Cortex of kidney (tissue), 1 donor: ENCODE measurements around the gene MYH9.
"Not testable (repeated sequence)": the region's sequence is repeated elsewhere in the genome, so short reads cannot be mapped to it uniquely, and the experiment has no call there.

Source experiments
- DNase-seq: peaks from one replicate; lab custom pipeline; 2025; lab: John Stamatoyannopoulos, UW

MYH9 gene

DNA sequence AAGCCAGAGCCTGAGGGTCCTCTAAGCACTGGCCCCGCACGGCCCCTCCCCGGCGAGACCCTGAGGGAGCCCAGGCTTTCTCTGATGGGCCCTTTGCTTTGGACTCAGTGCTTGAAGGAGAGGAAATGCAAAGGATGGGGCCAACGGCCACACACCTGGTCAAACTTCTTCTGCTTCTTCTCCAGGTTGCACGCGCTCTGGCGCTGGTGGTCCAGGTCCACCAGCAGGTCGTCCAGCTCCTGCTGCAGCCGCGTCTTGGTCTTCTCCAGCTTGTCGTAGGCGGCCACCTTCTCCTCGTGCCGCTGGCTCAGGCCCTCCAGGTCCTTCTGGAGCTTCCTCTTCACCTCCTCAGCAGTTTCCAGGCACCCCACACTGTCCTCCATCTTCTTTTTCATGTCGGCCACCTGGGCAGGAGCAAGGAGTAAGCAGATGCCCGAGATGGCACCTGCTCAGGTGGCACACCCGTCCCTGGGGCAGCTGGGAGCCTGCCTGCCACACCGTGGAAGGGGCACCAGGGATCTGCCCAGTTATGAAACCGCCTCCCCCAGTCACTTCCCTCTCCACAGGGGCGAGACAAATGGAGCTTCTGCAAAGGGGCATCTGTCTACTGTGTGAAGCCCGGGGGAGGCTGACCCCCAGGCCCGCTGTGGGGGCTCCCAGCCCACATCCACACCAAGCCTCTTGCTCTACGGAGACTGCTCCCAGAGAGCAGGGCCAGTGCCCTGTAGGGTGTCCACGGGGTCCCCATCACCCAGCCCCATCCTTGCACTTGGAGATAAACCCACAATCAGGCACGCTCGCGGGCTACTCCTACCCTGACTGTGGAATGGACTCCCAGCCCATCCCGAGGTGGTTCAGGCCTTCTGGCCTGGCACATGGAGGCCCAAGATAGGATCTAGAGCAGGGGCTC lies 95.7 kb downstream of the MYH9 start:
- DNase-seq: no peak

DNA sequence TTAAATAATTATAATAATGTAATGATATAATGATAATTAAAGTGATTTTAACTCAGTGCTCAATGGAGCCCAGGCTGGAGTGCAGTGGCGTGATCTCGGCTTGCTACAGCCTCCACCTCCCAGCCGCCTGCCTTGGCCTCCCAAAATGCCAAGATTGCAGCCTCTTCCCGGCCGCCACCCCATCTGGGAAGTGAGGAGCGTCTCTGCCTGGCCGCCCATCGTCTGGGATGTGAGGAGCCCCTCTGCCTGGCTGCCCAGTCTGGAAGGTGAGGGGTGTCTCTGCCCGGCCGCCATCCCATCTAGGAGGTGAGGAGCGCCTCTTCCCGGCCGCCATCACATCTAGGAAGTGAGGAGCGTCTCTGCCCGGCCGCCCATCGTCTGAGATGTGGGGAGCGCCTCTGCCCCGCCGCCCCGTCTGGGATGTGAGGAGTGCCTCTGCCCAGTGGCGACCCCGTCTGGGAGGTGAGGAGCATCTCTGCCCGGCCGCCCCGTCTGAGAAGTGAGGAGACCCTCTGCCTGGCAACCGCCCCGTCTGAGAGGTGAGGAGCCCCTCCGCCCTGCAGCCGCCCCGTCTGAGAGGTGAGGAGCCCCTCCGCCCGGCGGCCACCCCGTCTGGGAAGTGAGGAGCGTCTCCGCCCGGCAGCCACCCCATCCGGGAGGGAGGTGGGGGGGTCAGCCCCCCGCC lies 97.2 kb downstream of the MYH9 start:
- DNase-seq: not testable (repeated sequence)

DNA sequence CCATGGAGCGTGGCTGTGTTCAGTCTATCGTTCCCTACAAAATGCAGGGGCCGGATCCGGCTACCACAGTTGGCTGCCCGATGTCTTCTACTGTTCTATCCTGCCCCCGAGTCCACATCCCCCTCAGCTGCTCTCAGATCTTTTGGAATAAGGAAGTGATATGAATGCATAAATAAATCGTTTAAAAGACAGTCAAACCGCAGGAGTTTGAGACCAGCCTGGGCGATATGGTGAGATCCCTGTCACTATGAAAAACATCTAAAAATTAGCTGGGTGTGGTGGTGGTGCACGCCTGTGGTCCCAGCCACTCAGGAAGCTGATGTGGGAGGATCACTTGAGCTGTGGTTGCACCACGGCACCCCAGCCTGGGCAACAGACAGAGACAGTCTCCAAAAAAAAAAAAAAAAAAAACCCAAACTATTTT lies 97.8 kb downstream of the MYH9 start:
- not testable (repeated sequence) for DNase-seq

DNA sequence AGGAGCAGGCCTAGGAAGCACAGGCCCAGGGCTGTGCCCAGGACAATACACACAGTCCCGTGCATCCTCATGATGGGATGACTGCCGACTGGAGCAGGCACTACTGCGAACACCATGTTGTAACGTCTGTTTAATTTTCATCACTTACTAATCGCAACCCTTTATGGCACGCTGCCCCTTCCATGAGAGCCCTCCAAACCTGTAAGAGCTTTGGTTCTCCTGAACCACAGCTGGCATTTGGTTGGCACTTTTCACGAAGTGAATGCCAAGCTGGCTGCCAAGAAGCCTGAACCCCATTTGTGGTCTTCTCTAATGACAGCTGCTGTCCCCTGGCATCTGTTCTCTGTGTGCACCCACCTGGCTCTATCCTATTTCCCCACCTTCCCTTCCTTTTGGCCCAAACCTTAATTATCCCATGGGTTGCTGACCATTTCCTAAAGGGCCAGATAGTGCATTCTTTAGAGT lies 98.3 kb downstream of the MYH9 start:
- no peak for DNase-seq

DNA sequence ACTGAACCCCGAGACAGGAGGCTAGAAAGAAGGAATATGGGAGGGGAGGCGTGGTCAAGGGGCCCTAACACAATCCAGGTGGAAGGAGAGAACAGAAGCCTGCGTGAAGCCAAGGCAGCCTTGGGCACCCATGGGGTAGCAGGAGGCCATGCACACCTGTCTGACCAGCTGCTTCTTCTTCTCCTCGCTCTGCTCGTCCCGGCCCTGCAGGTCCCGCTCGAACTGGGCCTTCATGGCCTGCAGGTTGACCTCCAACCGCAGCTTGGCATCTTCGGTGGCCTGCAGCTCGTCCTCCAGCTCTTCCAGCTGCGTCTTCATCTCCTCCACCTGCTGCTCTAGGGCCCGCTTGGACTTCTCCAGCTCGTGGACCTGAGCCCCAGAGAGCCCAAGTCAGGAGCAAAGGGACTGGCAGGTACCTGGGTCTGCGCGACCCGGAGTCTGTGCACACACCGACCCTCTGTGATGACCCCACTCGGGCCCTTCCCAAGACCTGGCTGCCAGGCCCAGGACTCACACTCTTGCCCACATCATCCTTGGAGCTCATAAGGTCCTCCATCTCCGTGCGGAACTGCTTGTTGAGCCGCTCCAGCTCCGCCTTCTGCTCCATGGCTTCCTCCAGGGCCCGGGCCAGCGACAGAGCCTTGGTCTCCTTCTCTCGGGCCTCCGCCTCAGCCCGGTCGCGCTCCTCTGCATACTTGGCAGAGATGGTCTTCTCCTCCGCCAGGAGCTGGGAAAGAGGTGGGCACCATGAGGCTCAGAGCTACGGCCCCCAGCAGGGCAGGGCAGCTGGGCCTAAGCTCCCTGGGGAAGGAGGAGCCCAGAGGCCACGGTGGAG lies 99.0 kb downstream of the MYH9 start:
- DNase-seq: no peak

DNA sequence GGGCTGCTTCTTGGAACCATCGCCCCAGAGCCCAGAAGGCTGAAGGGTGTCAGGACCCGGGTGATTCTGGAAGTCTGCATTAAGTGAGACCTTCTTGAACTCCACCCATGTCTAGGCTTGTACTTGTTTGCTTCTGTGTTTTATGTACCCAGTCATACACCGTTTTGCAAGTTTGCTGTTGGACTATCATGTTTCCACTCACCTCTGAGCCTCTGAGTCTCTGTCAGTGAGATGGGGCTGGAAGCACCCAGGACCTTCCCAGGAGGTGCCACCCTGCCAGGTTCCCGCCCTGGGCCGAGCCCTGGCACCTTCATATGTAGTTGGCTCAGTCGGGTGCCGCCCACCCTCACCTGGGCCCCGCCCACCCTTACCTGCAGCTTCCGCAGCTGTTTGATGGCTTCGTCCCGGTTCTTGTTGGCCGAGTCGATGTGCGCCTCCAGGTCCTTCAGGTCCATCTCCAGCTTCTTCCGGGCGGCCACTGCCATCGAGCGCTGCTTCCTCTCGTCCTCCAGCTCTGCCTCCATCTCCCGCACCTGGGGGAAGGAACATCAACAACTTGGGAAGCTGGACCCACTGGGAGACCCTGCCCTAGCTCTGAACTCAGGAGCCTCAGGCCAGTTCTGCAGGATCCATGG lies 99.8 kb downstream of the MYH9 start:
- DNase-seq: no peak

DNA sequence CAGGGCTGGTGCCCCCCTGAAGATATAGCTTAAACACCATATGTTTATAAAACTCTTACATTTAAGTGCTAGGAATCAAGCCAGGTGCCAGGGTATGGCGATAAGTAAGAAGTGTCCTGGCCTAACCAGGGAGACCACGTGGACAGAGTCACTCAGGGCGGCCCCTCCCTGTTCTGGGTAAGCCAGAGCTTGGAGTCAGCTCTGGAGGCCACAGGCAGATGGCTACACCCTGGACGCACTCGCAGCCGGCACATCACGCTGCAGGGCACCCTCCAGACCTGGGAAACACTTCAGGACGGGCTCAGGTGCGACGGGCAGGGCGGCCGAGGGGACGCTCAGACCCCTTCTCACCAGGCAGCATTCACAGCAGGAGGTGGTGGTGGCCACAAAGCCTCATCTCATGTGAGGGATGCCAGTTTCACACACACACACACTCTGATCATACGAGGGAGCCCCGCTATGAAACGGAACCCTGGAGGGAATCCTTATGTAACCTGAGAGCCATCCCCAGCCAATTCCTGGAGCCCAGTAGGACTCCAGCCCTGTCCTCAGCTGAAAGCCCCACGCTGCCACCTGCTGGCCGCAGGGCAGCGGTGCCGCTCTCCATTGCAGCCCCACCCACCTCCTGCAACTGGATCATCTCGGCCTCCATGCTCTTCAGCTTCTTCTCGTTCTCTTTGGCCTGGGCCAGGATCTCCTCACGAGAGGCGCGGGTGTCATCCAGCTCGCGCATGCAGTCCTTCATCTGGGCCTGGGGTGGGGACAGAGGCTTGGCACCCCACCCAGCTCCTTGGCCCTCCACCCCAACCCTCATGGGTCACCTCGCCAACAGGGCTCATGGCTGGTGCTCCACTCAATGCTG lies 101.4 kb downstream of the MYH9 start:
- DNase-seq: no peak

DNA sequence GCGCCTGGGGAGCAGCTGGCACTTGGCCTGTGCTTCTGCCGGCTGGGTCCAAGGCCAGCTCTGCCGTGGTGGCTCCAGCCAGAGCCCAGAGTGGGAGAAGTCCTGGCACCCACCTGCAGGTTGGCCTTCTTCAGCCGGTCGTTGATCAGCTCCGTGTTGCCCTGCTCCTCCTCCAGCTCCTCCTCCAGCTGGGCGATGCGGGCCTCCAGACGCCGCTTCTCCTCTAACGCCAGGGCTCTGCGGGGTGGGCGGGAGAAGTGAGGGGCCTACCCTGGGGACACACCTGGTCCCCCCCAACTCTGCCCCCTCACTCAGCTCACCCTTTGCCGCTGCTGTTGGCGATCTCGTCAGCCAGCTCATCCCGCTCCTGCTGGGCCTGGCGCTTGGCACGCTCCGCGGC lies 102.2 kb downstream of the MYH9 start:
- DNase-seq: no peak

DNA sequence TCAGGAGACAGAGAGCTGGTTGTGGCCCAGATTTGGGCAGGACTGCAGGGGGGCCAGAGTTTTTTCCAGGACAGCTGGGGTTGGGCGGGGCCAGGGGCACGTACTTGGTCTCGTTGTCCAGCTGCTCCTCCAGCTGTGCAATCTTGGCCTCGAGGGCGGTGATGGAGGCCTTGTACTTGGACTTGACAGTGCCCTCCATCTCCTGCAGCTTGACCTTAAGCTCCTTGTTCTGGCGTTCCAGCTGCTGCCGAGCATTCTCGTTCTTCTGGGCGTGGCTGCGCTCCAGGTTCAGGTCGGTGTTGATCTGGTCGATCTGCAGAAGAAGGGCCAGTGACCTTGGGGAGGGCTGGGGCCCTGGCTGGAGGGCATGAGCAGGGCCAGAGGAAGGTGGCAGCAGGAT lies 102.8 kb downstream of the MYH9 start:
- DNase-seq: no peak

DNA sequence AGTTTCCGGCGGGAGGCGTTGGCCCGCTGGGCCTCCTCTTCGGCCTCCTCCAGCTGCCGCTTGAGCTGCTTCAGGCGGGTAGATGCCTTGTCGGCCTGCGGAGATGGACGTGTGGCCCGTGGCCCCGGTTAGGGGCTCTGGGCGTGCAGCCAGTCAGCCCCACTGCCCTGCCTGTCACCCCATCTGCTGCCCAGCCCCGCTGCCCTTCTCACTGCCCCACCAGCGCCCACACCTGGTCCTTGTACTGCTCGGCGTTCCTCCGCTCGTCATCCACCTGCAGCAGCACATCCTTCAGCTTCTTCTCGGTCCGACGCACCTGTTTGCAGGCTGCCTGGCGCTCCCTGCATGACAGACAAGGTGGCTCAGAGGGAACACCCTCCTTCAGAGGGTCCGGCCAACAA lies 103.6 kb downstream of the MYH9 start:
- no peak for DNase-seq

DNA sequence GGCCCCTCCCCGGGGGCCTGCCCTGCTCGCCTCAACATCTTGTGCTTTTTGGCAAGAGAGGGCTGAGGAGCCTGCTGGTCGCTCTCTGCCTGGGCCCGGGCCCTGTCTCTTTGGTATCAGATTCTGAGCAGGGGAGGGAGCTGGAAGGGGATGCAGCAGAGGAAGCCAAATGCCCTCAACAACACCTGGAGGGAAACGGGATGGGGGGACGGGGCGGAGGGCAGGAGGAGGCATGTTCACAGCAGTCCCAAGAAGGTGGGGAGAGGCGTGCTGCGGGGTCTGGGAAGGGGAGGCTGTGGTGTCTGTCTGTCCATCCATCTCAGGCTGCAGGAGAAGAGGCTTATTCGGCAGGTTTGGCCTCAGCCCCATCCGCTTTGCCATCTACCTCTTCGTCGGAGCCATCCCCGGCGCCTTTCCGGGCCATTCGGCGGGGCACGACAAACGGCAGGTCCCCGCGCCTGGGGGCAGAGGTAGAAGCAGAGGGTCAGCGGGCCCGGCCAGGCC lies 105.4 kb downstream of the MYH9 start:
- DNase-seq: no peak

DNA sequence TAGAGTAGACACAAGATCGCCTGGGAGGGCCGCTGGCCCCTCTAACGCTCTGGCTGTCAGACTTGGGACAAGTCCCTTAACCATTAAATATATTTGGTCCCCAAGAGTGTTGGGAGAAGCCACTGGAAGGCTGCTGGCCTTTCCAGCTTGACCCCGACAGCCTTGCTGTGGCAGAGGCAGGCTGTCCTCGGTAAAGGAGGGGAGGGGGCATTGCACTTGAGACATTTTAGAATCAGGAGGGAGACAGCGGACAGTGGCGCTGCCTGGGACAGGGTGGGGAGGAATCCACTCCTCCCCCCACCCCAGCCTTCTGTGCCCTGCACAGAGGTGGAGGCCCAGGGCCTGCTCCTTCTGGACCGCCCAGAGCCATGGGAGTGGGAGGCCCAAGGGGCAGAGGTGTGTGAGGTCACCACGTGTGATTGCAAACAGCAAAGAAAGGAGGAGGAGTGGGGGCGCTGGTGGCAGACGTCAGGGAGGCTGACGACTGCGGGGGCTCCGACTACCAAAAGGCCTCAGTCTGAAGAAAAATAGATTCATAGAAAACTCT lies 105.9 kb downstream of the MYH9 start:
- DNase-seq: no peak

DNA sequence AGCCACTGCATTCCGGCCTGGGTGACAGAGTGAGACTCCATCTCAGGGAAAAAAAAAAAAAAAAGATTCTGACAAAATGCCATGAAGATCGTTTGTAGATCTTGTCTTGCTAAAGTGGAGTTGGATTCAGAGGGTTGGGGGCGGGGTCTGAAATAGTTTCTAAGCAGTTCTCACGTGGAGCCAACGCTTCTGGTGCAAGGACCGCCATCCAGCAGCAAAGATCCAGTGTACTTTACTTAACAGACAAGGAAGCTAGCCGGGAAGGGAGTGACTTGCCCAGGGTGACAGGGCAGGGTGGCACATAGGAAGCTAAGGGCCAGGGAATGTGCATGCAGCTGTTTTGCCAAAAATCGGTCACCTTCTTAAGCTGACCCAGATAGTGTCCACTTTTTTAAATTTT lies 107.4 kb downstream of the MYH9 start:
- DNase-seq: no peak

DNA sequence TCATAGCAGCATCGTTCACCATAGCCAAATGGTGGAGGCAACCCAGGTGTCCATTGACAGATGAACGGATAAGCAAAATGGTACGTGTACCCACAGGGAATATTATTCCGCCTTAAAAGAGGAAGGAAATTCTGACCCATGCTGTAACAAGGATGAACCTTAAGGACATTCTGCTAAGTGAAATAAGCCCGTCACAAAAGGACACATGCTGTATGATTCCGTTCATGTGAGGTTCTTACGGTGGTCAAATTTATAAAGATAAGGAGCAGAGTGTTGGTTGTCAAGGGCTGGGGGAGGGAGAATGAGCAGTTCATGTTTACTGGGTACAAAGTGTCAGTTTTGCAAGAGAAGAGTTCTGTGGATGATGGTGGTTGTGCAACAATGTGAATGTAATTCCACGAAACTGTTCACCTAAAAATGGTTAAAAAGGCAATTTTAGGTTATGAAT lies 108.5 kb downstream of the MYH9 start:
- DNase-seq: no peak

DNA sequence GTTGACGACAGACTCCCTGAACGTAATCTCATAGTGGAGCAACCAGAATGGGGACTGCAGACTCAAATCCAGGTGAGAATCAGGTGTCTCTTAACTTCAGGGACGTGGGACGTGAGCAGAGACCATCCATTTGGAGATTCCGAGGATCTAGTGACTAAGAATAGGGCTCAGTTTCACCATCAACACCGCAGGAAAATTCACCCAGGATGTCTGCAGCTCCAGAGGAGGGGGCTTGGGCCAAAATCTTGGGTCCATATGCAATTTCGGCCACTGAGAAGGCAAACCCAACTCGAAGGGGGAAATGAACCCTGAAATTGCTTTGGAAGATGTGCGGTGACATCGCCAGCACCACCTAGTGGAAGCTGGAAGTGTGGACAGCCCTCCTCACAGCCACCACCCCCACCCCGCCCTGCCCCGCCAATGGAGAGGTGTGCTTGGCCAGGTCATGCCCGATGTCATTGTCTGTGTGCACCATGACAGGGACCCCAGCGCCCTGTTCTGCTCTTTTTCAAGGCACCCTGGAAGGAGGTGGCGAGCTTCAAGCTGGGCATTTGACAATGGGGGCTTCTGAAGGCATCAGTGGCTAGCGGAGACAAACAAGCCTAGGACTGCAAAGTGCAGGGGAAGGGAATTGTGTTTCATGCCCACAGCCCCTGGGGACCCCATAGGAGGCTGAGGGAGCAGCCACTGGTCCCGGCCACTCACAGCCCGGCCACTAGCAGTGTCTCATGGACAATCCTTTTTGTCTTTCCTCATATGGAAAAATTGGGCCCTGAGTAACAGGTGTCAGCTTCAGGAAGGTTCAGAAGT lies 110.1 kb downstream of the MYH9 start:
- DNase-seq: no peak

DNA sequence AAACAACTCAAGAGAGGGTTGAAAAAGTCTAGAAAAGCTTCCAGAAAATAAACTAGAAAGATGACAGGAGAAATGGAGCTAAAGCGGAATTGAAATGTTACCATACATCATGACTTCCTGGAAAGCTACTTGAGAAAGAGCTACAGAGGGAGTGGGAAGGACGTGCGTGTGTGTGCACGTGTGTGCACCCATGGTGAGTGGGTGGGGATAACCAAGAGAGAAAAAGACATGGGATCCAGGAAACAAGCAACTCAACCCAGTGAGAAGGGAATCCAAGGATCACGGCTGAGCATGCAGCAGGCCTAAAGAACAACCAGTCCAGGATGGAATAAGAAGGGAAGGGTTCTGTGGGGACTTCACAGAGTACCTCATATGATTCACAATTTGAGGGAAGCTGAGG lies 113.2 kb downstream of the MYH9 start:
- no peak for DNase-seq

DNA sequence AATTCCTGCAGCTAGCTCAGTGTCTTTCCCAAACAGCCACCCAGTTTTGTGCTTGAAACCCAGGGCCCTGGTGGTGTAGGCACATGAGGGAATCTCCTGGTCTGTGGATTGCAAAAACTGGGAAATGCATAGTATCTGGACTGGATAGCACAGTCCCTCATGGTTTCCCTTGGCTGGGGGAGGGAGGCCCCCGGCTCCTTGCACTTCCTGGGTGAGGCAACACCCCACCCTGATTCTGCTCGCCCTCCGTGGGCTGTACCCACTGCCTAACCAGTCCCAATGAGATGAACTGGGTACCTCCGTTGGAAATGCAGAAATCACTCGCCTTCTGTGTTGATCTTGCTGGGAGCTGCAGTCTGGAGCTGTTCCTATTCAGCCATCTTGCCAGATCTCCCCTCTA lies 115.8 kb downstream of the MYH9 start:
- not testable (repeated sequence) for DNase-seq

DNA sequence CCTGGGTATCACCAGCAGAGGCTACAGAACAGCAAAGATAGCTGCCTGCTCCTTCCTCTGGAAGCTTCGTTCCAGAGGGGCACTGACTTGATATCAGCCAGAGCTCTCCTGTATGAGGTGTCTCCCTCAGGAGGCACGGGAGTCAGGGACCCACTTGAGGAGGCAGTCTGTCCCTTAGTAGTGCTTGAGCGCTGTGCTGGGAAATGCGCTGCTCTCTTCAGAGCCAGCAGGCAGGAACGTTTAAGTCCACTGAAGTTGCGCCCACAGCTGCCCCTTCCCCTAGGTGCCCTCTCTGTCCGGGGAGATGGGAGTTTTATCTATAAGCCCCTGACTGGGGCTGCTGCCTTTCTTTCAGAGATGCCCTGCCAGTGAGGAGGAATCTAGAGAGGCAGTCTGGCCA lies 116.5 kb downstream of the MYH9 start:
- not testable (repeated sequence) for DNase-seq

DNA sequence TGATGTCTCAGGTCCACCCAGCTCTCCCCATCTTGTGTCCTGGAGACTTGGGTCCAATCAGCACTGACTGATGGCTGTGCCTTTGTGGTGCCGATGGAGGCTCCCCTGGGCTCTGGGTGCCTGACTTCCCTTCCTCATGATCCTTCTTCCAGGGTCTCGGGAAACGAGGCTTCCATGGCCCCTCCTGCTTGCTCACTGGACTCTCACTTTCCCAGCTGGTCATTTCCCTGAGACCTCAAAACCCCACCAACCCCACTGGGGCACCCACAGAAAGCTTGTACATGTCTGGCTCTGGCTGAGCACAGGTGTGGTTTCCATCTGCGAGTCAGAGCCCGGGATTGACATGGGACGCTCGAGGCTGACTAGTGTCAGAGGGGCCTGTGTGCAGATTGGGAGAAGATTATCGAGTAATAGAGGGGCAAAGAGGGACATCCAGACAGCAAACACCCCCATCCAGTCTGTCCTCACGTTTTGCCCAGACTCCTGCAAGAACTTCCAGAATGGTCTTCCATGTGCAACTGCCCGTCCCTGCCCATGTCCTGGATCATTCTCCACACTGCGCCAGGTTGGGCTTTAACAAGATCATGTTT lies 119.8 kb downstream of the MYH9 start:
- DNase-seq: no peak
